Body of pancreas (tissue), 4 donors: ENCODE measurements around the gene HSPA1B. TPM values are rescaled to one million over a fixed set of nuclear protein-coding genes. Genes with fewer than 3 reads are reported as not detected.
"Not testable (repeated sequence)": the region's sequence is repeated elsewhere in the genome, so short reads cannot be mapped to it uniquely, and the experiment has no call there.

ENCODE experiments used
- ATAC-seq: fragments of 150-250 bp; one replicate; pipeline ENCODE4 v1.9.1; 2016
- DNase-seq, 4 donors: peaks; one replicate each; pipeline ENCODE4 v3.0.0-alpha.2; 2019
- H3K27ac ChIP-seq, 4 donors: fragments of 200-600 bp; sonication (generic); 1 replicate in 3 of 4; 2 replicates in 1 of 4; pipeline versions ENCODE4 v1.5.1 to v1.6.1; 2016 to 2019; ENCODE audit warnings: mild to moderate bottlenecking in 1 of 4, mixed read lengths in 1 of 4, moderate library complexity in 1 of 4
- H3K27me3 ChIP-seq, 2 donors: fragments of 200-600 bp; sonication (generic); one replicate each; pipeline ENCODE4 v1.6.0; 2016; ENCODE audit warnings: mild to moderate bottlenecking in 1 of 2
- H3K36me3 ChIP-seq, 2 donors: fragments of 200-600 bp; sonication (generic); replicated peaks in 1 of 2; 2 replicates each; pipeline ENCODE4 v1.5.1; 2016; ENCODE audit warnings: low read depth in 2 of 2; ENCODE audit not compliant: insufficient read depth in 1 of 2
- H3K4me1 ChIP-seq: fragments of 200-600 bp; sonication (generic); one replicate; pipeline ENCODE4 v1.6.0; 2016
- H3K4me3 ChIP-seq, 2 donors: fragments of 200-600 bp; sonication (generic); 1 replicate in 1 of 2; 2 replicates in 1 of 2; pipeline ENCODE4 v1.5.1; 2016 to 2019
- H3K9me3 ChIP-seq, 3 donors: fragments of 200-600 bp; sonication (generic); 1 replicate in 2 of 3; 2 replicates in 1 of 3; pipeline ENCODE4 v1.5.1; 2016
- CTCF ChIP-seq, 7 experiments: fragments of 450-650 bp in 4 of 7; fragments of 200-600 bp in 3 of 7; sonication (generic) in 3 of 7; IDR thresholded peaks; one replicate each; pipeline ENCODE4 v1.5.1; 2016 to 2019; ENCODE audit warnings: antibody characterized with exemption in 7 of 7
- POLR2A ChIP-seq, 3 donors: fragments of 450-650 bp; IDR thresholded peaks; one replicate each; pipeline ENCODE4 v1.6.1; 2016; ENCODE audit warnings: antibody characterized with exemption in 3 of 3, mild to moderate bottlenecking in 2 of 3
- WGBS, 2 donors: methylation state at CpG; one replicate each; pipeline ENCODE4 v1.1.5; 2017; 5-methylcytosine and 5-hydroxymethylcytosine counted together
- intact Hi-C: fragments of 100-400 bp; cut with DNase I; formaldehyde crosslinking; loops from one replicate; pipeline ENCODE4 v1.15.1; 2023
- total RNA-seq, 2 donors: library from RNA; depleted of rRNA; stranded (reverse); fragments of >200 nt; gene quantifications; one replicate each; pipeline ENCODE4 v1.1.0, GENCODE V29; 2016

The HSPA1B gene
- total RNA-seq, 2 donors from 2014 or later = 87.0 to 131 TPM

GRCh38 chr6:31811645-31812044 lies 15.9 kb upstream of the HSPA1B start:
- no peak for ATAC-seq
- Histone ChIP-seq H3K4me1 (peaks cover 21% of the 10 kb centered on the region), H3K36me3 (no peaks in the 10 kb centered on the region), H3K9me3 (no peaks in the 10 kb centered on the region), H3K27me3 (no peaks in the 10 kb centered on the region), H3K4me3 (no peak overlapping the region), H3K27ac (no peak overlapping the region)
- TF ChIP-seq POLR2A (IDR thresholded peaks at IDR 0.05) (no peak), CTCF (IDR thresholded peaks at IDR 0.05) (no peak)
- intact Hi-C loops = no loop called here
- DNase-seq = no peak
- 83 to 87% methylated on average over 12 of the region's 12 CpGs for WGBS, 2 donors

DNA sequence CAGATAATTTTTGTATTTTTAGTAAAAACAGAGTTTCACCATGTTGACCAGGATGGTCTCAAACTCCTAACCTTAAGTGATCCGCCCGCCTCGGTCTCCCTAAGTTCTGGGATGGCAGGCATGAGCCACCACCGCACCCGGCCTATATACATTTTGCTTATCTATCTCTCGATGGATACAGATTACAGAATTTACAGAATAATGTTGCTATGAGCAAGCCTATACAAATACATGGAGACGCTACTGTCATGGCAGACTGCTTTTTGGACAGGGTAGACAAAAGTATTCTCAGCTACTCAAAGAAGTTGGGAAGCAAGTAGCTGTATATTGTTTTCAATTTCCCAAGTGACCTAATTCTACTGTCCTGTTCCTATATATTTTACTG lies 14.1 kb upstream of the HSPA1B start:
- 85 to 88% methylated on average over 7 of the region's 7 CpGs for WGBS, 2 donors
- intact Hi-C loops = no loop called here
- DNase-seq (no peak), ATAC-seq (no peak)
- no peaks in the 10 kb centered on the region for H3K36me3 ChIP-seq
- no peaks in the 10 kb centered on the region for H3K9me3 ChIP-seq
- peaks cover 27% of the 10 kb centered on the region for H3K4me1 ChIP-seq
- H3K27me3 ChIP-seq = no peaks in the 10 kb centered on the region
- H3K27ac ChIP-seq = peak overlapping the region; percentile 66 to 100 (median 94)
- TF ChIP-seq POLR2A (IDR thresholded peaks at IDR 0.05) (no peak), CTCF (IDR thresholded peaks at IDR 0.05) (no peak)
- H3K4me3 ChIP-seq = no peak overlapping the region

GRCh38 chr6:31814677-31815024 lies 12.9 kb upstream of the HSPA1B start:
- TF ChIP-seq CTCF (IDR thresholded peaks at IDR 0.05) (no peak), POLR2A (IDR thresholded peaks at IDR 0.05) (peak in 2 of 3 donors; percentile 1 to 31)
- no peaks in the 10 kb centered on the region for H3K36me3 ChIP-seq
- ATAC-seq (peak; percentile 89), DNase-seq (peak; percentile 94 to 98 (median 96))
- H3K4me1 ChIP-seq = peaks cover 38% of the 10 kb centered on the region
- H3K9me3 ChIP-seq = no peaks in the 10 kb centered on the region
- no peaks in the 10 kb centered on the region for H3K27me3 ChIP-seq
- H3K27ac ChIP-seq = peak overlapping the region; percentile 88 to 100 (median 94)
- WGBS, 2 donors = 0% methylated on average over 5 to 13 of the region's 13 CpGs
- intact Hi-C loops = no loop called here
- no peak overlapping the region for H3K4me3 ChIP-seq

- H3K27ac ChIP-seq = peak within 1 kb of the TSS; percentile 88 to 100 (median 94)
- TF ChIP-seq CTCF (IDR thresholded peaks at IDR 0.05) (peak in 2 of 7 experiments; percentile 8 to 10), POLR2A (IDR thresholded peaks at IDR 0.05) (peak; percentile 99 to 100 (median 100))
- intact Hi-C loops = no loop called here
- peak; percentile 76 for ATAC-seq
- no peaks in the 10 kb centered on the region for H3K36me3 ChIP-seq
- no peaks in the 10 kb centered on the region for H3K9me3 ChIP-seq
- peaks cover 44% of the 10 kb centered on the region for H3K4me1 ChIP-seq
- H3K4me3 ChIP-seq = peak within 1 kb of the TSS in 1 of 2 donors; percentile 36
- no peaks in the 10 kb centered on the region for H3K27me3 ChIP-seq
- peak; percentile 93 to 95 (median 94) for DNase-seq
- 0% methylated on average over 54 of the region's 56 CpGs; no CpG with 5 or more reads in 1 of the 2 donors for WGBS, 2 donors
Measured at GRCh38 chr6:31815025-31815838, 12.3 kb upstream of the HSPA1B start, which contains the start of the genes HSPA1A and HSPA1L. TSS of gene HSPA1A (plus strand) at chr6:31815543. CDS start at chr6:31815757, 214 bp downstream. TSS of gene HSPA1L (minus strand) at chr6:31815283. CDS start at chr6:31811972, 3,311 bp downstream.

- H3K4me3 ChIP-seq, ATAC-seq, H3K36me3 ChIP-seq, H3K27me3 ChIP-seq, intact Hi-C loops, DNase-seq, H3K9me3 ChIP-seq: not testable (repeated sequence)
- peak overlapping the region in 3 of 4 donors; percentile 33 to 62 (median 61) for H3K27ac ChIP-seq
- peaks cover 57% of the 10 kb centered on the region for H3K4me1 ChIP-seq
- WGBS, 2 donors = 35 to 75% methylated on average over 7 to 19 of the region's 37 CpGs
Measured at GRCh38 chr6:31817133-31817928, 10.2 kb upstream of the HSPA1B start.

GRCh38 chr6:31817929-31818511 lies 9.5 kb upstream of the HSPA1B start:
- ATAC-seq, H3K9me3 ChIP-seq, H3K27me3 ChIP-seq, DNase-seq, H3K36me3 ChIP-seq, H3K4me3 ChIP-seq, intact Hi-C loops: not testable (repeated sequence)
- WGBS, 2 donors = 53 to 70% methylated on average over 8 of the region's 8 CpGs
- H3K4me1 ChIP-seq = peaks cover 64% of the 10 kb centered on the region
- peak overlapping the region; percentile 18 to 62 (median 43) for H3K27ac ChIP-seq
